ENCODE results near the gene MAP2K7.
A peak's percentile ranks its signal among the peaks of the same experiment; 100 is the strongest.
"Not testable (repeated sequence)": the region's sequence is repeated elsewhere in the genome, so short reads cannot be mapped to it uniquely, and the experiment has no call there.

MAP2K7 gene

GRCh38 chr19:7885818-7886217 is 17.9 kb upstream of the MAP2K7 start:
- no peak for DNase-seq

GRCh38 chr19:7887408-7888144 is 16.1 kb upstream of the MAP2K7 start:
- no peak for DNase-seq

GRCh38 chr19:7888145-7888825 is 15.4 kb upstream of the MAP2K7 start, which contains the start of gene LRRC8E:
LRRC8E (plus strand) TSS chr19:7888510; CDS start chr19:7895604, 7,094 bp downstream.
- DNase-seq: peak; percentile 26

- DNase-seq: no peak
These were observed 14.9 kb upstream of the MAP2K7 start for GRCh38 chr19:7888826-7889217.

DNA sequence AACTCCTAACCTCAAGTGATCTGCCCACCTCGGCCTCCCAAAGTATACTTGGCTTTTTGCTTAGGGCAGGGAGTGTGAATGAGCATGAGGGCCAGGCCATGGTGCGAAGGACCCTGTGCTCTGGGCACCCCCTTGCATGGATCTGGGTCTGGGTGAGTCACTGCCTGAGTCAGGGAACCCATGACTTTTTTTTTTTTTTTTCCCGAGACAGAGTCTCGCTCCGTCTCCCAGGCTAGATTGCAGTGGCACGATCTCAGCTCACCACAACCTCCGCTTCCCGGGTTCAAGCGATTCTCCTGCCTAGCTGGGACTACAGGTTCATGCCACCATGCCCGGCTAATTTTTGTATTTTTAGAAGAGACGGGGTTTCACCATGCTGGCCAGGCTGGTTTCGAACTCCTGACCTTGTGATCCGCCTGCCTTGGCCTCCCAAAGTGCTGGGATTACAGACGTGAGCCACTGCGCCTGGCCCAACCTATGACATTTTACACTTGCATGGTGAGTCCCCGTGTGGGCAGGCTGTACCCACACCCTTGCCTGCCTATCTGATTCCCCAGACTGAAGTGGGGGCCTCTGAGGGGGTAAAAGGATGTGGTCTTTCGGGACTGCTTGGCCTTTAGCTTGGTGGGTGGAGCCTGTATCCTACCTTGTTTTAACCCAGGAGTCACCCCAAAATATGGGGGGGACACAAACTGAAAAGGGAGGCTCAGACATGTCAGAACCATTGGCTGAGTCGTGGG is 10.1 kb upstream of the MAP2K7 start:
- not testable (repeated sequence) for DNase-seq

DNA sequence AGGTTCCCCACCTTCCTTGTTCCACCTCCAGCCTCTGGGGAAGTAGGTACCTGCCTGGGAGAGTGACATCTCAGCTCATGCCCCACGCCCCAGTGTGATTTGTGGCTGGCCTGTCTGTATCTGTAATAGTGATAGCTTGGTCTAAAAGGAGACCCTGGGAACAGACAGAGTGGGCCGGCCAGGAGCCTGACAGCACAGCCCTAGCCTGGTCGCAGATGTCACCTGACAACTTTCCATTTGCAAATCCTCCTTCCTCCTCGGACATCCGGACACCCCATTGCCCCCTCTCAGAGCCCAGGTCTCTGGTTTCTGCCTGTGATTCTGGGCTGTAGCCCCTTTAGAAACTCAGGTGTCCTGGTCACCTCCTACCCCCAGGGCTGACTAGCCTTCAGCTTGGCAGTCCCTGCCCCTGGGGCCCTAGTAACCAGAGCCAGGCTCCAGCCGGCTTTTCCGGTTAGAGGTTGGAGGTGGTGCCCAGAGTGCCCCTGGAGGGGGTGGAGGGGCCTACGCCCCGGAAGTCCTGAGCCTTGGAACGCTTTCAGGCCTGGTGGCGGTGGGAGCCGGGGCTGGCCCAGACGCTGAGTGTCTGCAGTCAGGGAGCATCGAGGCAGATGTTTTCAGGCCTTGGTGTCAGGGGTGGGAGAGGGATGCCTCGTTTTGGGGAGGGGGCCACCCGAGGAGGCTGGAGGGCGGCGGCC is 8.9 kb upstream of the MAP2K7 start:
- DNase-seq: no peak

DNA sequence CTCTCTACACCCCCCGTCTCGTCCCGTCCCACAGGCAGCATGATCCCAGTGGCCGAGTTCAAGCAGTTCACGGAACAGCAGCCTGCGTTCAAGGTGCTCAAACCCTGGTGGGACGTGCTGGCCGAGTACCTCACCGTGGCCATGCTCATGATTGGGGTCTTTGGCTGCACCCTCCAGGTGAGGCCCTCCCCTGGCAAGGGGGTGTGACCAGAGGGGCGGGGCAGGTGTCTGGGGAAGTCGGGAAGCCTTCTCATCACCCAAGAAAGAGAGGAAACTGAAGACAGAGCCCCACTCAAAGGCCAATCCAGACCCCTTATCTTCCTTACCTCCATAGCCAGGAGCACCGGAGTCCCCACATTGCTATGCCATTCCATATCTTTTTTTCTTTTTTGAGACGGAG is 8.1 kb upstream of the MAP2K7 start:
- no peak for DNase-seq

GRCh38 chr19:7897292-7897691 is 6.4 kb upstream of the MAP2K7 start:
- no peak for DNase-seq

DNA sequence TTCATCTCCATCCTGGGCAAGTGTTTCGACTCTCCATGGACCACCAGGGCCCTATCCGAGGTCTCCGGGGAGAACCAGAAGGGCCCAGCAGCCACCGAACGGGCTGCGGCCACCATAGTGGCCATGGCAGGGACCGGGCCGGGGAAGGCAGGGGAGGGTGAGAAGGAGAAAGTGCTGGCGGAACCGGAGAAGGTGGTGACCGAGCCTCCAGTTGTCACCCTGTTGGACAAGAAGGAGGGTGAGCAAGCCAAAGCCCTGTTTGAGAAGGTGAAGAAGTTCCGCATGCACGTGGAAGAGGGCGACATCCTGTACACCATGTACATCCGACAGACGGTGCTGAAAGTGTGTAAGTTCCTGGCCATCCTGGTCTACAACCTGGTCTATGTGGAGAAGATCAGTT is 4.7 kb upstream of the MAP2K7 start:
- DNase-seq: no peak

- DNase-seq: no peak
These were observed 3.8 kb upstream of the MAP2K7 start for GRCh38 chr19:7899751-7900378.

- DNase-seq: no peak
These were observed 3.2 kb upstream of the MAP2K7 start for GRCh38 chr19:7900401-7900870.

- DNase-seq: no peak
These were observed 2.7 kb upstream of the MAP2K7 start for GRCh38 chr19:7900931-7901330.

GRCh38 chr19:7901337-7901736 is 2.3 kb upstream of the MAP2K7 start:
- no peak for DNase-seq

- DNase-seq: no peak
These were observed 857 bp upstream of the MAP2K7 start for GRCh38 chr19:7902796-7903243.

DNA sequence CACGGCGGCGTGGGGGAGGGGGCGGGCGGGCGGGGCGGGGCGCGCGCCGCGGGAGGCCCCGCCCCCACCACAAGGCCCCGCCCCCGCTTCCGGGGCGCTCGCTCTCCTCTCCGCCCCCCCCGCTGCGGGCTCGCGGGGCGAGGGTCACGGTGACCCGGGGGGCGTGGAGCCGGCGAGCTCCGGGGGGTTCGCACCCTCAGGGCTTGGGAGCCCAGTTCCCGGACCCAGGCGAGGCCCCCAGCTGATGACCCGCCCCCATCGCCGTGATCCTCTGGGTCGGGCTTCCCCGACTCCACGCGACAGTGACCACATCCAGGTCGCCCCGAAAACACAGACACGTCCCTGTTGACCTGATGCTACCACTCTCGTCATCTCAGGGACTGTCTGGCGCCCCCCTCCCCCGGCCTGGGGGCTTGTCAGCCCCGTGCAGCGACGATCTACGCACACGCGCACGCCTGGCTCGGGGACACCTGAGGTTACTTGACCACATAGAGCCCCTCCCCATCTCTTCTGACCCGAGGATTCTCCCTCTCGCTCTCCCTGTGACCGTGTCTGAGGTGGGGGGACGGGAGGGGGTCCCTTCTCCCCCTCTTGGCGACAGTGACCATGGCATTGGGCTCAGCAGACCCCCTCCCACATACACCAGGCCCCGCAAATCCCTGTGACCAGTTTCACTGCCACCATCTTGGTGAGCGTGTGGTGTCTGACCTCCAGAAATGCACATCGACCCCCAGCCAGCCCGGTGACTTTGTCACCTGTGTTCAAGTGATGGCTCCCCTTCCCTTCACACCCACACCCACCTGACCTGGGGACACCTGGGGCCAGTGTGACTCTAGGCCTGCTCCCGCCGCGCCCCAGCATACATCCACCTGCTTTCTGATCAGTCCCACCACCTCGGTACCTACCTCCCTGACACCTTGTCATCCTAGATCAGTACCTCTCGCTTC is 670 bp downstream of the MAP2K7 start:
- peak; percentile 14 for DNase-seq

DNA sequence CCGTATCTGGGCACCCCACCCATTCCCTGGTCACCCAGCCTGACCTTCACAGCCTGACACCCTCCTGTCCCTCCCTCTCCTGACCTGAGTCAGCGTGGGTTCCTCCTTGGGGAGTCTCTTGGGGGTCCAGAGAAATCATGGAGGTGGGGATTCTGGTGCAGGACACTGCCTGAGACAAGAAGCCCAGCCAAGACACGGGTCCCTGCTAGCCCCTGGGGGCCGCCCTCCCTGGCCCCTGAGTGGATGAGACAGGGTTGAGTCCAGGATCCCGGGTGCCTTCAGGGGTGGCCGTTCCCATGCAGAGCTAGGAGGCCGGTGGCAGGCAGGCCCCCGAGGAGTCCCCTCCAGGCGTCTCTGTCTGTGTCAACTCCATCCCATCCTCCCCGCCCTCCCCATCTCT is 1.6 kb downstream of the MAP2K7 start:
- no peak for DNase-seq

GRCh38 chr19:7905859-7906258 is 2.2 kb downstream of the MAP2K7 start:
- DNase-seq: no peak

DNA sequence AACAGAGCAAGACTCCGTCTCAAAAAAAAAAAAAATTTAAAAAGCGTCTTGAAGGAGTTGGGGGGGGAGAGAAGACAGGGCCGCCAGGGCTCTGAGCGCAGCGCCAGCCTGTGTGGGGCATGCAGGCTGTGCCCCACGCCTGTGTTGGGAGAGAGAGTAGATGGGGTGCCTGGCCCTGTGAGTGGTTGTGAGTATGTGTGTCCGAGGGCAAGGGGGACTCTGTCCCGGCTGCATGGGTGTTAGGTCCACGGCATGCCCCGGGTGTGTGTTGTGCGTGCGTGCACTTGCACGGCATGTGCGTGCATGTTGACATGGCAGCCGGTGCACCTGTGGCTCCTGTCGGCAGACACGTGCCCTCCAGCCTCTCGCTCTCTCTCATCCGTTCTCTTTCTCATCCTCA is 3.4 kb downstream of the MAP2K7 start:
- no peak for DNase-seq

- no peak for DNase-seq
These were observed 3.9 kb downstream of the MAP2K7 start for GRCh38 chr19:7907544-7907943.

DNA sequence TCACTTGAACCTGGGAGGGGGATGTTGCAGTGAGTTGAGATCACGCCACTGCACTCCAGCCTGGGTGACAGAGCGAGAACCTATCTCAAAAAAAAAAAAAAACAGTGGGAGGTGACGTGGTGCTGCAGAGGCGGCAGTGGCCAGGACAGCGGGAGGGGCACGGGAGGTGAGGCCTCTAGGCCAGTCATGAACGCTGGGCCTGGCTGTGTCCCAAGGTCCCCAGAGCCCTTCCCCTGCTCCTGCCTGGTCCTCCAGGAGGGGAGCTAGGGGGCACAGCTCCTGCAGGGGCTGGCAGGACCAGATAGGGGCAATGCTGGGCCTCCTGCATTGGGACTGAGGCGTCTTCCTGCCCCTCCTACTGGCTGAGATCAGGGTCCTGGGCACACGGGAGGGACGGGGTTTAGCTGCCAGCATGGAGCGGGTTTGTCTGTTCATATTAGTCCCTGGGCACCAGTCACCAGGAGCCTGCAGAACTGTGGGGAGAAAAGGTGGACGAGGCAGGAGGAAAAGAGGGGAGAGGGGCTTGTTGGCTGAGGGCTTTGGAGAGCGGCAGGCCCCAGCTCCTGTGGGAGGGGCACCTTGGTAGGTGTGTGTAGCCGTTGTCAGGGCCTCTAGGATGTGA is 4.5 kb downstream of the MAP2K7 start:
- DNase-seq: no peak

Measured in retina (tissue), 1 donor.